HUES64 (cell line): ENCODE data around the gene ACAP3. TPM values are rescaled to one million over a fixed set of nuclear protein-coding genes. Genes with fewer than 3 reads are reported as not detected.
A peak's percentile ranks its signal among the peaks of the same experiment; 100 is the strongest.

Source experiments
- H3K27ac ChIP-seq: 2 replicates; pipeline ENCODE4 v1.7.0; 2013; ENCODE audit warnings: low read depth, low read length, inconsistent platforms
- H3K27me3 ChIP-seq: 2 replicates; pipeline ENCODE4 v1.6.1; 2013; ENCODE audit warnings: mild to moderate bottlenecking, low read length; ENCODE audit not compliant: insufficient read depth
- H3K36me3 ChIP-seq: 2 replicates; pipeline ENCODE4 v1.6.1; 2013; ENCODE audit warnings: mild to moderate bottlenecking, low read length; ENCODE audit not compliant: insufficient read depth
- H3K4me1 ChIP-seq: 2 replicates; pipeline ENCODE4 v1.6.1; 2013; ENCODE audit warnings: mild to moderate bottlenecking, low read length, moderate library complexity; ENCODE audit not compliant: insufficient read depth
- H3K4me3 ChIP-seq: 2 replicates; pipeline ENCODE4 v1.5.1; 2013; ENCODE audit warnings: mild to moderate bottlenecking, low read length, moderate library complexity
- H3K9ac ChIP-seq: 2 replicates; pipeline ENCODE4 v1.6.1; 2013; ENCODE audit warnings: mild to moderate bottlenecking, low read depth, low read length
- H3K9me3 ChIP-seq: 2 replicates; pipeline ENCODE4 v1.6.1; 2013; ENCODE audit warnings: low read depth, low read length; ENCODE audit not compliant: insufficient read depth
- WGBS: fragments of 150-250, 120-280 bp; methylation state at CpG from one replicate; pipeline ENCODE4 v1.1.7; 2013; ENCODE audit warnings: missing lambda C conversion rate; 5-methylcytosine and 5-hydroxymethylcytosine counted together
- polyA plus RNA-seq, 2 experiments: library from polyadenylated mRNA; stranded (reverse); fragments of 50-300 nt; gene quantifications; one replicate each; pipeline ENCODE4 v1.2.3, GENCODE V29; 2013

Gene ACAP3
- polyA plus RNA-seq (2013, experiment 1 of 2) = 16.2 TPM
- 18.1 TPM for polyA plus RNA-seq (2013, experiment 2 of 2)

GRCh38 chr1:1307923-1308755, at the start of gene ACAP3, which contains the start of gene PUSL1:
Gene ACAP3, minus strand, starts transcription at chr1:1307930. Its CDS starts 115 bp downstream, at chr1:1307815.
Gene PUSL1, plus strand, starts transcription at chr1:1308597. Its CDS starts 47 bp downstream, at chr1:1308644.
- under 1% methylated on average over 130 of the region's 131 CpGs for WGBS
- Histone ChIP-seq H3K36me3 (peaks cover 31% of the 10 kb centered on the region), H3K27me3 (no peaks in the 10 kb centered on the region; the same call in 1 of the 2 replicates), H3K4me1 (peaks cover 23% of the 10 kb centered on the region), H3K9ac (peak within 1 kb of the TSS; percentile 82), H3K9me3 (no peaks in the 10 kb centered on the region), H3K27ac (peak within 1 kb of the TSS; percentile 92), H3K4me3 (peak within 1 kb of the TSS; percentile 88)

GRCh38 chr1:1356796-1357401, 49.2 kb upstream of the ACAP3 start:
- H3K36me3 ChIP-seq = no peaks in the 10 kb centered on the region
- no peak overlapping the region for H3K9ac ChIP-seq
- peaks cover 5% of the 10 kb centered on the region; the same call in 1 of the 2 replicates for H3K27me3 ChIP-seq
- H3K4me3 ChIP-seq = peak overlapping the region; percentile 57; the same call in 1 of the 2 replicates
- WGBS = 86% methylated on average over 26 of the region's 26 CpGs
- no peaks in the 10 kb centered on the region for H3K9me3 ChIP-seq
- H3K27ac ChIP-seq = no peak overlapping the region
- peaks cover 32% of the 10 kb centered on the region for H3K4me1 ChIP-seq

GRCh38 chr1:1356166-1356795, 48.6 kb upstream of the ACAP3 start:
- Histone ChIP-seq H3K27ac (no peak overlapping the region), H3K4me3 (no peak overlapping the region), H3K4me1 (peaks cover 32% of the 10 kb centered on the region), H3K9me3 (no peaks in the 10 kb centered on the region), H3K9ac (no peak overlapping the region), H3K27me3 (peaks cover 5% of the 10 kb centered on the region; the same call in 1 of the 2 replicates), H3K36me3 (no peaks in the 10 kb centered on the region)
- 88% methylated on average over 7 of the region's 8 CpGs for WGBS

- no peak overlapping the region for H3K4me3 ChIP-seq
- H3K9ac ChIP-seq = no peak overlapping the region
- peaks cover 5% of the 10 kb centered on the region; the same call in 1 of the 2 replicates for H3K27me3 ChIP-seq
- H3K36me3 ChIP-seq = no peaks in the 10 kb centered on the region
- 93% methylated on average over 49 of the region's 52 CpGs for WGBS
- H3K9me3 ChIP-seq = no peaks in the 10 kb centered on the region
- peaks cover 25% of the 10 kb centered on the region for H3K4me1 ChIP-seq
- H3K27ac ChIP-seq = no peak overlapping the region
Observed at GRCh38 chr1:1355416-1355815, 47.7 kb upstream of the ACAP3 start.

- Histone ChIP-seq H3K4me3 (peak overlapping the region; percentile 29; the same call in 1 of the 2 replicates), H3K36me3 (no peaks in the 10 kb centered on the region), H3K27me3 (peaks cover 5% of the 10 kb centered on the region; the same call in 1 of the 2 replicates), H3K4me1 (peaks cover 20% of the 10 kb centered on the region), H3K9me3 (no peaks in the 10 kb centered on the region), H3K27ac (no peak overlapping the region), H3K9ac (no peak overlapping the region)
- 93% methylated on average over 116 of the region's 116 CpGs for WGBS
Observed at GRCh38 chr1:1354271-1355247, 46.8 kb upstream of the ACAP3 start.

- no peaks in the 10 kb centered on the region for H3K36me3 ChIP-seq
- WGBS = 54% methylated on average over 28 of the region's 28 CpGs
- peak overlapping the region; percentile 12; the same call in 1 of the 2 replicates for H3K4me3 ChIP-seq
- H3K27me3 ChIP-seq = peaks cover 5% of the 10 kb centered on the region; the same call in 1 of the 2 replicates
- H3K9ac ChIP-seq = no peak overlapping the region; the same call in 1 of the 2 replicates
- H3K27ac ChIP-seq = peak overlapping the region; percentile 10; the same call in 1 of the 2 replicates
- no peaks in the 10 kb centered on the region for H3K9me3 ChIP-seq
- H3K4me1 ChIP-seq = peaks cover 11% of the 10 kb centered on the region
Observed at GRCh38 chr1:1353389-1354151, 45.8 kb upstream of the ACAP3 start.

GRCh38 chr1:1352786-1353388, 45.2 kb upstream of the ACAP3 start:
- Histone ChIP-seq H3K27me3 (peaks cover 5% of the 10 kb centered on the region; the same call in 1 of the 2 replicates), H3K27ac (no peak overlapping the region), H3K9me3 (no peaks in the 10 kb centered on the region), H3K4me3 (no peak overlapping the region), H3K36me3 (no peaks in the 10 kb centered on the region), H3K4me1 (peaks cover 9% of the 10 kb centered on the region; the same call in 1 of the 2 replicates), H3K9ac (no peak overlapping the region)
- WGBS = 54% methylated on average over 5 of the region's 5 CpGs

GRCh38 chr1:1351511-1352427, 44.0 kb upstream of the ACAP3 start:
- Histone ChIP-seq H3K4me3 (peak overlapping the region; percentile 47), H3K9me3 (no peaks in the 10 kb centered on the region), H3K27ac (peak overlapping the region; percentile 25; the same call in 1 of the 2 replicates), H3K9ac (peak overlapping the region; percentile 19; the same call in 1 of the 2 replicates), H3K36me3 (no peaks in the 10 kb centered on the region), H3K4me1 (peaks cover 8% of the 10 kb centered on the region; the same call in 1 of the 2 replicates), H3K27me3 (peaks cover 5% of the 10 kb centered on the region; the same call in 1 of the 2 replicates)
- WGBS = 57% methylated on average over 28 of the region's 29 CpGs
